Esophagus muscularis mucosa (tissue), 4 donors: ENCODE data around the gene FOXJ1. TPM values are rescaled to one million over a fixed set of nuclear protein-coding genes. Genes with fewer than 3 reads are reported as not detected.
A peak's percentile ranks its signal among the peaks of the same experiment; 100 is the strongest.

Source experiments
- DNase-seq: peaks from one replicate; pipeline ENCODE4 v3.0.0-alpha.2; 2017; ENCODE audit errors: extremely low spot score
- H3K27ac ChIP-seq, 4 donors: fragments of 200-600 bp; sonication (generic); replicated peaks in 1 of 4; 1 replicate in 3 of 4; 2 replicates in 1 of 4; pipeline ENCODE4 v1.5.1; 2016 to 2019; ENCODE audit warnings: mild to moderate bottlenecking in 1 of 4
- H3K27me3 ChIP-seq, 4 donors: fragments of 200-600 bp; sonication (generic); one replicate each; pipeline versions ENCODE4 v1.5.1 to v1.6.0; 2016 to 2019
- H3K36me3 ChIP-seq, 4 donors: fragments of 200-600 bp; sonication (generic); one replicate each; pipeline ENCODE4 v1.5.1; 2016 to 2019
- H3K4me1 ChIP-seq, 4 donors: fragments of 200-600 bp; sonication (generic); one replicate each; pipeline ENCODE4 v1.5.1; 2016 to 2019
- H3K4me3 ChIP-seq, 4 donors: fragments of 200-600 bp; sonication (generic); 1 replicate in 2 of 4; 2 replicates in 2 of 4; pipeline ENCODE4 v1.5.1; 2016 to 2019; ENCODE audit warnings: mild to moderate bottlenecking in 4 of 4, moderate library complexity in 1 of 4
- H3K9me3 ChIP-seq, 4 donors: fragments of 200-600 bp; sonication (generic); 1 replicate in 3 of 4; 2 replicates in 1 of 4; pipeline ENCODE4 v1.5.1; 2016 to 2019
- EP300 ChIP-seq: sonication (generic); formaldehyde crosslinking; IDR thresholded peaks from one replicate; pipeline ENCODE4 v1.6.1; 2017; ENCODE audit warnings: antibody characterized with exemption
- POLR2A ChIP-seq: fragments of 450-650 bp; IDR thresholded peaks from one replicate; pipeline ENCODE4 v1.6.1; 2017; ENCODE audit warnings: antibody characterized with exemption, moderate library complexity, mild to moderate bottlenecking, low read depth
- POLR2AphosphoS5 ChIP-seq, 2 donors: sonication (generic); formaldehyde crosslinking; IDR thresholded peaks; one replicate each; pipeline ENCODE4 v1.6.1; 2017; ENCODE audit warnings: antibody characterized with exemption in 2 of 2
- WGBS: methylation state at CpG from one replicate; pipeline ENCODE4 v1.1.5; 2018; 5-methylcytosine and 5-hydroxymethylcytosine counted together
- intact Hi-C: fragments of 100-400 bp; cut with DNase I; formaldehyde crosslinking; loops from one replicate; pipeline ENCODE4 v1.15.1; 2023
- total RNA-seq, 4 donors: library from RNA; depleted of rRNA; stranded (reverse); fragments of >200 nt; gene quantifications; one replicate each; pipeline versions ENCODE4 v1.1.0 to v1.2.1, GENCODE V29; 2016
- TF ChIP-seq, protein P1 (sequence below), 3 experiments: fragments of 200-600 bp in 2 of 3; fragments of 450-650 bp in 1 of 3; sonication (generic) in 2 of 3; IDR thresholded peaks; one replicate each; pipeline ENCODE4 v1.5.1; 2017 to 2019; ENCODE audit warnings: antibody characterized with exemption in 3 of 3, mild to moderate bottlenecking in 2 of 3, moderate library complexity in 1 of 3

Gene FOXJ1
- total RNA-seq, 4 donors from 2014 or later: 0.32 TPM; not detected in 3

DNA sequence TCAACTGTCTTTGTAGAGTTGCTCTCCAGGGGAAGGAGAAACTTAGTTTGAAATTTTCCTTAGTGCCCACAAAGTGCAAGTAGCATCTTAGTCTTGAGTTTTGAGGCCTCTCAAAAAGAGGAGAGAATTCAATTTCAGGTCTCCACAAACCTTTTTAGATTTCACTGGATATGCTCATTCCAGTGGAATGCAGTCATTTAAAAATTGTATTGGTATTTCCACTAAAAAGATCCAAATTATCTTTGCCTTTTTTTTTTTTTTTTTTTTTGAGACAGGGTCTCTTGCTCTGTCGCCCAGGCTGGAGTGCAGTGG, 6.9 kb upstream of the FOXJ1 start:
- no peak for TF ChIP-seq POLR2AphosphoS5 (IDR thresholded peaks at IDR 0.05)
- TF ChIP-seq, protein P1, sequence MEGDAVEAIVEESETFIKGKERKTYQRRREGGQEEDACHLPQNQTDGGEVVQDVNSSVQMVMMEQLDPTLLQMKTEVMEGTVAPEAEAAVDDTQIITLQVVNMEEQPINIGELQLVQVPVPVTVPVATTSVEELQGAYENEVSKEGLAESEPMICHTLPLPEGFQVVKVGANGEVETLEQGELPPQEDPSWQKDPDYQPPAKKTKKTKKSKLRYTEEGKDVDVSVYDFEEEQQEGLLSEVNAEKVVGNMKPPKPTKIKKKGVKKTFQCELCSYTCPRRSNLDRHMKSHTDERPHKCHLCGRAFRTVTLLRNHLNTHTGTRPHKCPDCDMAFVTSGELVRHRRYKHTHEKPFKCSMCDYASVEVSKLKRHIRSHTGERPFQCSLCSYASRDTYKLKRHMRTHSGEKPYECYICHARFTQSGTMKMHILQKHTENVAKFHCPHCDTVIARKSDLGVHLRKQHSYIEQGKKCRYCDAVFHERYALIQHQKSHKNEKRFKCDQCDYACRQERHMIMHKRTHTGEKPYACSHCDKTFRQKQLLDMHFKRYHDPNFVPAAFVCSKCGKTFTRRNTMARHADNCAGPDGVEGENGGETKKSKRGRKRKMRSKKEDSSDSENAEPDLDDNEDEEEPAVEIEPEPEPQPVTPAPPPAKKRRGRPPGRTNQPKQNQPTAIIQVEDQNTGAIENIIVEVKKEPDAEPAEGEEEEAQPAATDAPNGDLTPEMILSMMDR (IDR thresholded peaks at IDR 0.05): peak in 1 of 3 experiments; percentile 2
- Histone ChIP-seq H3K4me3 (no peak overlapping the region), H3K27ac (no peak overlapping the region), H3K27me3 (no peaks in the 10 kb centered on the region), H3K4me1 (peaks cover 10 to 23% (median 21%) of the 10 kb centered on the region in 4 donors), H3K9me3 (no peaks in the 10 kb centered on the region), H3K36me3 (peaks cover 0 to 3% (median 0%) of the 10 kb centered on the region in 4 donors)
- intact Hi-C loops: no loop called here
- 100% methylated on average over 1 of the region's 1 CpG for WGBS
- DNase-seq: no peak

DNA sequence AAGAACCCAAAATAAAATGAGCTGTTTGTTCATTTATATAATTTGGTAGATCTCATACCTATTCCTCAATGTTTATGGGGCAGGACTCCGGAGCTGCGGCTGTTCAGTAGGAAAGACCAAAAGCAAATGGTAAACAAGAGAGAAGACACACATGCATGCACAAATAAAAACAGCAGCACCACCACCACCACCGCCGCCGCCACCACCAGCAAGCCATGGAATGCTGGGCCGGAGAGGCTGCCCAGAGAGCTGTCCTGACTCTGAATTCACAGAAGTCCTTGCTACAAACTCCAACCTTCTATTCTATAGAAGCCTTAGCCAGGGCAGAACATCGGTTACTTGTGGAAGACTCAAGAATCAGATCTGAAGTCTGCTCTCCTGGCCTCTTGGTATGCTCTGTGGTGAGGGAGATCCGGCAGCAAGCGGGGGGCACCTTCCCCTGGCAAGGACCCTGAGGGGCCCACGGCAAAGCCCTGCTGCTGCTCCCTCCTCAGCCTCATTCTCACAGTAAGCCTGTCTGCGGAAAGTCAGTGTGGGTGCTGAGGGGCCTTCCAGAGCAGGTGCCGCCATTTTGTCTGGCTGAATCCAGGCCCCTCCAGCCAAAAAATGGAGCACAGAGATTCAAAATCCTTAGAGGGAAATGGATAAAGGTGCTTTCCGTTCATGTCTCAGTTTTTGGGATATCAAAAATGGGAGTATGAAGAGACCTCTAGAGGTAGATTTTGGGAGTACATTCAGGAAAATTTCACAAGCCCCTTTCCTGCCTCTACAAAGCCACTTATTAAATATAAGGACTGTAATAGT, 6.4 kb upstream of the FOXJ1 start:
- DNase-seq: no peak
- H3K9me3 ChIP-seq: no peaks in the 10 kb centered on the region
- 83% methylated on average over 11 of the region's 13 CpGs for WGBS
- H3K27ac ChIP-seq: no peak overlapping the region
- intact Hi-C loops: no loop called here
- no peak overlapping the region for H3K4me3 ChIP-seq
- H3K4me1 ChIP-seq: peaks cover 10 to 23% (median 21%) of the 10 kb centered on the region in 4 donors
- peaks cover 0 to 3% (median 0%) of the 10 kb centered on the region in 4 donors for H3K36me3 ChIP-seq
- TF ChIP-seq, protein P1 (IDR thresholded peaks at IDR 0.05): peak; percentile 48 to 66 (median 48)
- TF ChIP-seq POLR2AphosphoS5 (IDR thresholded peaks at IDR 0.05): no peak
- no peaks in the 10 kb centered on the region for H3K27me3 ChIP-seq

DNA sequence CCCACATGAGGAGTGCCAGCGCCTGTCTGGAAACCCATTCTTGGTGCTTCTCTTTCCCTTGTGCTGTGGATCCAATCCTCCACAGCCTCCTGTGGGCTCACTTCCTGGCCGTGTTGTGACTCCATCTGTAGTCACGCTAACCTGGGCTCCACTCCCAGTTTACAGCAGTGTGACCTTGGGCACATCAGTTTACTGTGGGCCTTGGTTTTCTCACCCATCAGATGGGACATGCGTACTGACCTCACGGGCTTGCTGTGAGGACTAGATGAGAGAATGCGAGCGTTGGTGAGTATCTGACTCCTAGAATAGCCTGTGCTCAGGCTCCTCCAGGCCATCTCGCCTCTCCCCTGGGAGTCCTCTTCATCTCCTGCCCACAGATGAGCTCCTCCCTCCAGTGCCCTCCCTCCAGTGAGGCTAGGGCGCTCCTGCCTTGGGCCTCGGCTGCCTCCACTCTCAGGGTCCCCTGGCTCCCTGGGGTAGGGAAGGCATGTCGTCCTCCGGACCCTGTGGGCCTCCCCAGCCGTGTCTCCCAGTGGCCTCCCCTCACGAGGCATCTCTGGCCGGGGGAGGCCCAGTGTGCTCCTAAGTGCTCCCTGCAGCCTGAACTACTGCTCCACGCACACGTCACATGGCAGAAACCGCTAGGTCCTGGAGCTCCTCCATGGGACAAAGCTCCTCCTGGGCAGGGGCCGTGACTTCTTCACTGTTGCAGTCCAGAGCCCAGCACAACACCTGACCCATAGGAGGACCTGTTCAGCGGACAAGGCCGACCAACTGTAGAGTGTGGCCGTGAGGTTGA, 5.2 kb upstream of the FOXJ1 start:
- intact Hi-C loops: no loop called here

DNA sequence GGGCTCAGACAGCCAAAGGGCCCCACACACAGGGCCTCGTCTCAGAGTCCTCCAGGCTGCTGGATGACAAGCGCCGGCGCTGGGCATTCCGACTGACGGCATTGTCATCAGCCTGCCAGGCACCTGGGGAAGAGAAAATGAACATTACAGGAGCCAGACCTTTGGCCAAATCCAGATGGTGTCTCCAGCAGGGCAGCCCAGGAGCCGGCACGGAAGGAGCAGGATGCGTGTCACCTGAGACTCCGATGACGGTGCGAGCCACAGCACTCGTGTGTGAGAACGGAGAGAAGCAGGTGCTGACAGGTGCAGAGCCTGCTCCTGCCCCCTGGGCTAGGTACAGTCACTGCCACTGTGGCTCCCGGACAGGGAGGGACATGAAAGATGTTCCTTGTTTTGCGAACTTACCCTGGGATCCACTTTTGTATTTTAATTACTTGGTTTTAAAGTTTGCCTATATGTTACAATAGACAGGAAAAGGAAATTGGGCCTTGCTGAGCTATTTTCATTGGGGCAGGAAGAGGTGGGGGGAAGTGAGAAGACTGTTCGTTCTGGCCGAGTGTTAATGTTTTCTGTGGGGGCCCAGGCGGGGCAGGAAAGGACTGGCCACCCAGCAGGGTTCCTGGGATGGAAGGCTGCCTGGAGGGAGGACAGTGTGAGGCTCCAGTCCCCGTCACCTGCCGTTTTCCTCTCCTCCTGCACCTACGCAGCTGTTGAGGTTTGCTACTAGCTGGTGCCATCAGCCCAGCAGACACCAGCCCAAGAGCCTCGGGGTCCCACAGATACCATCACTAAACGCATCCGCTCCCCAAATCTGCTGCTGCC, 4.4 kb upstream of the FOXJ1 start:
- WGBS: 72% methylated on average over 25 of the region's 25 CpGs

More for the DNA sequence above, 5.2 kb upstream of the FOXJ1 start:
- 88% methylated on average over 9 of the region's 22 CpGs for WGBS
- Histone ChIP-seq H3K36me3 (no peaks in the 10 kb centered on the region), H3K9me3 (no peaks in the 10 kb centered on the region), H3K4me3 (no peak overlapping the region), H3K27me3 (no peaks in the 10 kb centered on the region), H3K27ac (no peak overlapping the region), H3K4me1 (peaks cover 17 to 32% (median 25%) of the 10 kb centered on the region in 4 donors)
- no peak for TF ChIP-seq POLR2AphosphoS5 (IDR thresholded peaks at IDR 0.05)
- TF ChIP-seq, protein P1 (IDR thresholded peaks at IDR 0.05): no peak
- no peak for TF ChIP-seq EP300
- no peak for TF ChIP-seq POLR2A
- no peak for DNase-seq

More for the DNA sequence above, 4.4 kb upstream of the FOXJ1 start:
- Histone ChIP-seq H3K36me3 (no peaks in the 10 kb centered on the region), H3K4me3 (peak overlapping the region in 1 of 4 donors; percentile 1), H3K27ac (no peak overlapping the region), H3K27me3 (peaks cover 0 to 7% (median 2%) of the 10 kb centered on the region in 4 donors), H3K4me1 (peaks cover 22 to 32% (median 27%) of the 10 kb centered on the region in 4 donors), H3K9me3 (no peaks in the 10 kb centered on the region)
- TF ChIP-seq POLR2A: no peak
- TF ChIP-seq, protein P1 (IDR thresholded peaks at IDR 0.05): no peak
- no peak for TF ChIP-seq EP300
- no peak for TF ChIP-seq POLR2AphosphoS5 (IDR thresholded peaks at IDR 0.05)
- intact Hi-C loops: no loop called here
- DNase-seq: no peak
